HG03575 (cell line): ENCODE data around the gene ERC2.
A peak's percentile ranks its signal among the peaks of the same experiment; 100 is the strongest.

ENCODE experiments used
- ATAC-seq: cut with Tn5 transposase; IDR thresholded peaks from one replicate; pipeline ENCODE4 v1.9.1; 2021; ENCODE audit not compliant: unreplicated experiment, insufficient number of reproducible peaks, low FRiP score; ENCODE audit errors: extremely low read depth

Gene ERC2

DNA sequence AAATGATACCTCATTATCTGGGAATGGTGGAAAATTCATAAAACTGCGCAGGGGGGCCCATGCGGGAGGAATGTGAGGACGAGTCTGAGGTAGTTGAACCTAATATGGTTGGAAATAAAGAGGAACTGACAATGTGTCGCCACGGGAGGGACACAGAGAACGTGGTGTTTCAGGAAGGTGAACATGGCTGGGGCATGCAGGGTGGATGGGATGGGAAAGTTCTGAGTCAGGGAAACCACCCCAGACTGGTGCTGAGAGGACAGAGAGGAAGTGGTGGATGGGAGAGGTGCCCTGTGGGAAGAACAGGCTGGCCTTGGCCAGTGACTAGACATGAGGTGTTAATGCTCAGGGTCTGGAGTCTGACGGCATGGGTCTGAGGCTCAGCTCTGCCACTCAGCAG is 844.0 kb downstream of the ERC2 start:
- ATAC-seq = no peak

- no peak for ATAC-seq
These were observed 844.5 kb downstream of the ERC2 start for GRCh38 chr3:55623786-55624185.

DNA sequence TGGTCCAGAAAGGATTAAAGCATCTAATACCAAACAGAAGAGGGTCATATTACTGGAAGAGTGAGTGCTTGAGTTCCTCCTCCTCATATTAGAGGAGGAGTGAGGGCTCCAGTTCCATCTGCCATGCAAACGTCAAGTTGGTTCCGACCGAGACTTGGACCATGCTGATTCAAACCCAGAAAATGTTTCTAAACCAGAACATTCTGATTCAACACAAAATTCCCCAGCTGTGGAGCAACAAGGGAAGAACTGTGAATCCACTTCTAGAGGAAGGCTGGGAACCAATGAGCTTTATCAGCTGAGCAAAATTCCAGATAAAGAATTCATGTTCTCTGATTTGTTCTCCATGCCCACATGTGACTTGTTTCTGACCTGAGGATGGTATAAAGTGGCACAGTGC is 845.5 kb downstream of the ERC2 start:
- ATAC-seq = no peak

DNA sequence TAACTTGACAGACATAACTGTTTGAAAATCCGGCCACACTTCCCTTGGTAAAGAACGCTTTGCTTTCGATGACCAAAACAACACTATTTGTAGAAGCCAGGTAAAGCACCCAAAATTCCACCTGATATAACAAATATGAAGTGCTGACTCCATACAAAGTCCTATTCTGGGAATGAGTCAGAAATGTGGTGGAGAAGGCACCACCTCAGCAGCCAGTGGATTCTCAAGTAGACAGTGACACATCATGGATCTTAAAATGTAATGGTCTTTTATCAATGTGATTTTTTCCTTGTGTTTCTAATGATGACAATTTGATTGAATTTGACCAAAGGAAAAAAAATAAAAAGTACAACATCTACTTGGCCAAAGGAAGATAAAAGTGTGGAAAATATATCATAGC is 846.2 kb downstream of the ERC2 start:
- ATAC-seq = no peak

DNA sequence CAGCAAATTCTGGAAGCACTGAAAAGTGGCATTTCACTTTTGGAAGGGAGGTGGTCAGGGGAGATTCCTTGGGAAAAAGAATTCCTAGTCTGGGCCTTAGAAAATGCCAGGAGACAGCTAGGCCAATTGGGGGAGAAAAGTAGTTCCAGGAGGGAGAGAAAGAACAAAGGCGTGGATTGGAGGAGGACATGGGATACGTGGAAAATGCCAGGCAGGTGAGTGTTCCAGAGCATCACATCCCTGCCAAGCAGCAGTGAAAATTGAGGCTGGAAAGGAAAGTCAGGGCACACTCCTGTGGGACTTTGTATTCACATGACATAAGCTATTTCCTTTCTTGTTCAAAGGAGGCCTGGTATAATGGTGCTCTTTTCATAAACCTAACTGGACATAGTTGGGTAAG is 846.6 kb downstream of the ERC2 start:
- ATAC-seq = no peak

- no peak for ATAC-seq
These were observed 847.2 kb downstream of the ERC2 start for GRCh38 chr3:55621026-55621422.

DNA sequence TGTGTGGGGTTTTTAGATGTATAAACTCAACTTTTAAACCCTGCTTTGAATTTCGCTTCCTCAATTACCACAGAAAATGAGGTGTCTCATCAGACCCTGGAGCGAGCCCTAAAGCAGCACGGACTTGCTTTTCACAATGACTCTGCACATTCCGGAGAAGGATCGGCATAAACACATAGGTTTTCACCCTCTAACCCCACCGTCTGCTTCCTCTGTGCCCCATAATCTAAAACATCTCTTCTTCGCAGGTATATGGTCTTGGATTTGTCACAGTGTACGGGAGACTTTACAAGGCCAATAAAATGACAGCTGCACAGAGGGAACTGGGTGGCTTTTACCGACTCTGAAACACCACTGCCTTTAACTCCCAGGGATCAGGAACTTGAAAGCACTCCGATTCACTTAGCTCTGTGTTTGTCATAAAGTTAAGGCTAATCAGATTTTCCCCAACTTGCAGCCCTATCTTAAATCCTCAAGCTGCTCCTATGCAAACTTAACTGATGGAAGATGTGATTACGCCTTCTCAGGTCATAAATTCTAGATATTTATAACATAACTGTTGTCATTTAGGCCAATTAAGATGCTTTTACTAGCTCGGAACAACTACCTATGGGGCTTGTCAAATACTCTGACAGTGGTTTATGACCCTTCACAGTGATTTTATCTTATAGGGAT is 847.8 kb downstream of the ERC2 start:
- ATAC-seq = no peak

DNA sequence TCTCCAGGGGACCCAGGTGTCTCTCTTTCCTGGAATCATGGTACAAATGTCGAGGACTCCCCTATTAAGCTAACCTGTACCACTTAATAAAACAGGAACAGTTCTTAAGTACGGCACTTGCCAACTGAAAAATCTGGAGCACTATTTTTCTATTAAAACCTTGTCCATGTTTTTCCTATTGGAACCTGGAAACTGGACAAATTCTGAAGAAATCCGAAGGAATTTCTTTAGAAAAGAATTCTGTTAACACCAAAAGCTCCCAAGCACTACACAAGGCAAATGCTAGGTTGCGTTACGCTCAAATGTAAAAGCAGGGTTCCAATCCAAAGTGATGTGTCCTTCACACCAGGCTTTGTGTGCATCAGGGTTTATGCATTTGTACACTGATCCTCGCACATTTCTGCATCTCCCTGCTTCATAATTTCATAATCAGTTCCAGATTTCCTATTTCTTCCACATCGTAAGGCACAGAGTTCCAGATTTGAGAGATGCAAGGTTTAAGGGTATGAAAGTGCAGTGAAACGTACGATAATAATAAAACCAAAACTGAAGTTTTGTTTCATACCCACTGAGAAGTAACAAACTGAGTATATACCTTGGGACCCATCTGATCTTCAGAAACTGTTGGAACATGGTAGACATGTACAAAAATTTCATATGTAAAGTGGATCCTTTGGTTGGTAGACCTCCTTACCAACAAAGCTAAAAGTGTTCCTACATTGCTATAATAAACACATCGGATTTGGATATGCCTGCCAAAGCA is 849.0 kb downstream of the ERC2 start:
- ATAC-seq = no peak

DNA sequence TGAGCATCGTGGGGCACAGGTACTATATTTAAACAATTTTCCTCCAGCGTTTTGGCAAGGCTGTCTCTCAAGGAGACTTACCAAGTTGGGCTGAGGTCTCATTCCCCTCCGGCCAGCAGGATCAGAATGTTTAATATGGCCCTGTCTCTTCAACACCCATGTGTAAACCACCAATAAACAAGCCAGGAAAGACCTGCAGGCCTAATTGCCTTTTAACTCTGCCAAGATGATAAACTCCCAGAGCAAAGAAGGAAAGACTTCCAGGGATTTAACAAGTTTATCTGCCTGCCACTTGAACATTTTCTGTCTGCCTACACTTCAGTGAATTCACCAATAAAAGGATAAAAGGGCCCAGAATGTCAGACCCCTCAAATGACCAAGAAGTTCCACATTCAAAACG is 850.9 kb downstream of the ERC2 start:
- ATAC-seq = no peak

DNA sequence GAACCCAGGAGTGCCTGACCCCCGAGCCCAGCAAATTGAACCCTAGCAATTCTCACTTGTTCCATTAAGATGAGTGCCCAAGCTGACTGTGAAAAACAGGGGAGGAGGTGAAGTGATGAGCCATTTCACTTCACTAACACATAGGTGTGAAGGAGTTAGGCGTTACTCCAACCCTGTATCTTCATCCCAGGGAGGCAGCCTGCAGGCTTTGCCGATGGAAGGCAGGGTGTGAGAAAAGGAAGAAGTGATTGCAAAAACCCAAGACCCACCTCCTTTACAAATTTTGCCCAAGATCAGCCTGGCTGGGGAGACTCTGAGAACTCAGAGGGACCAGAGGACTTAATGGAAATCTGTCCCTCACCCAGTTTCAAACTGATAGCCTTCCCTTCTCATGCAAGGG is 851.5 kb downstream of the ERC2 start:
- no peak for ATAC-seq

GRCh38 chr3:55615694-55616295 is 852.5 kb downstream of the ERC2 start:
- no peak for ATAC-seq

DNA sequence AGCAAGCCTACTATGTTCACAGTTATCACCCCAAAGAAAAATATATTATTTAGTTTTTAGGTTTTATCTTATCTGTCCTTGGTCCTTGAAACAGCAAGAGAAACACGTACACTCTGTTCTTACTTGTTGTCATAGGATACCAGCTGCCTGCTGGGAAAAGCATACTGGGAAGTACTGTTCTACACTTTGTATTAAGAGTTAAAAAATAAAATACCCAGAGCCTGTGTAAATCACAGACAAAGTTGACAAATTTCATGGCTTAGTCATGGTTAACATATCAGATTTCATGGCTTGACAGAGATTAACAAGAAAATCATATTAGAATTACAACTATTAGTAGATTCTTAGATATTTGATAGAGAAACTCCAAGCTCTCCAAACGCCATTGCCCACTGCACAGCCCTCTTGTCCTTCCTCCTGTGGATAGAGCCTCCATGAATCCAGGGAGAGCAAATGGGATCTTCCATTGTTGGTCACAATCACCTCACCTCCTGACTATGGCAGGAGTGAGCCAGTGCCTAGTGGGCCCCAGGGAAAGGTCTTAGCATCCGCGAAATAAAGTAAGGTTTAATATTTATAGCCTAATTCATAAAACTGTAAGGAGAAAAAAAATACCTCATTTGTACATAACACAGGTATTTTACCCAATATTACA is 853.1 kb downstream of the ERC2 start:
- ATAC-seq = no peak

GRCh38 chr3:55611121-55611520 is 857.1 kb downstream of the ERC2 start:
- ATAC-seq = no peak

- no peak for ATAC-seq
These were observed 858.9 kb downstream of the ERC2 start for GRCh38 chr3:55609230-55609827.

DNA sequence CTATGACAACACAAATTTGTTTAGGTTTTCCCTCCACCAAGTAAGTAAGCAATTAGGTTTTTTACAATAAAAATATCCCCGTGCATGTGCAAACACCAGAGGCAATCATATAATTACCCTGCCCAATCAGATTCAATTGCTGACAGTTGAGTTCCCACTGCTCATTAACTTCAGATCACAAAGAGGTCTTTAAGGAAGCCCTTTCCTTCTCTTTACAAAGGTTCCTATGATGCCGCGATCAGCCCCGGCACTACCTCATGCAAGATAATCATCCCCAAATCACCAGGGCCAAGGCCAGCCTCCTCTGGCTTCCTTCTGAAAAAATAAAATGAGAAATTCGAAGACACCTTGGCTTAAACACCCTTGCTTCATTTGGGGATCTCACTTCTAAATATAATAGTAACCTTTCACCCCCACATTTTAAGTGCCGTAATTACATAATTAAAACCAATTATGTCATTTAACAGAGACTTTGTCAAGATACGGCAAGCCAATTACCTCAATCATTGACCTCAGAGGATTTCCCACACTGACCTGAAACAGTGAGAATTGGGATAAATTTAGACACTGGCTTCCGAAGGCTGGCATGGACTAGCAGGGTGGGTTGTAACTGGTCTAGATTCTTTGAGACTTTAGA is 859.8 kb downstream of the ERC2 start:
- ATAC-seq = no peak

GRCh38 chr3:55607844-55608243 is 860.4 kb downstream of the ERC2 start:
- peak; percentile 57 for ATAC-seq

- ATAC-seq = no peak
These were observed 861.1 kb downstream of the ERC2 start for GRCh38 chr3:55607175-55607574.

DNA sequence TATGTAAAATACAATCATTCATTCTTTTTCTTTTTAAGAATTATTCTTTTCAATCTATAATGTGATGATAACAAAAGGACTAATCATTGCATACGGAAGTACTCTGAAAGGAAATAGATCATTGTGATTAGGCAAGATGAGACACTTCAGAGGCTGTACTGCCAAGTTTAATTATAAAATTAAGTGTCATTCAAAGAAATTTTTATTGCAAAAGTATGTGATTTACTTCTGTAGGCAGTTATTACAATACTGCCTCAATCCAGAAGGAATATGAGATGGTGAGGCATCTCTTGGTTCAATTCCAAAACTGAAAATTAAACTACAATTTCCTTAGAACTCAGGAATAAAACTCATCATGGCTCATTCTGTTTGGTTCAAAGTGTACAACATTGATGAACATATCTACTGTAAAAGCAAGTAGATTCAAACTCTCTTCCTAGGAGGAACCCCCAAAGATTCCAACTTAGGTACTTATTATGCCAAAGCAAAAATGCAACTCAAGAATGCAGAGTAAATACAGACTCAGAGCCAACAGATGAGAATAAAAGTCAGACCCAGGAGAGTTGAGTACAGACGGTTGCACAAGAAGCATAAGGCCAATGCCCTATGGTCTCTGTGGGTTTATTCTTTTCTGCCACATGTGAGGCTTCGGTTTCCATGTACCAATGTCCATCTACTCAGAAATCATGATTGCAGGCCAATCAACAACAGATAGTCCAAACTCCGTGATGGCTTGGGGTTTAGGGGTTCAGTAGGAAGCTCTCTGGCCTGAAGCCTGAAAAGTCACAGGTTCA is 862.6 kb downstream of the ERC2 start:
- ATAC-seq = no peak
